CD8-positive, alpha-beta memory T cell (primary cell): ENCODE data around the gene PEAR1. TPM values are rescaled to one million over a fixed set of nuclear protein-coding genes. Genes with fewer than 3 reads are reported as not detected.

Experiments
- CTCF ChIA-PET: fragments of 350-600 bp; sonication (Branson Sonifier 250); formaldehyde crosslinking; loops from one replicate; lab custom pipeline; 2021; ENCODE audit warnings: antibody characterized with exemption; lab: Charles Lee
- POLR2A ChIA-PET: fragments of 350-600 bp; sonication (Branson Sonifier 250); formaldehyde crosslinking; loops from one replicate; lab custom pipeline; 2021; ENCODE audit warnings: antibody characterized with exemption; lab: Charles Lee
- DNase-seq, 5 donors: peaks; one replicate each; pipeline versions ENCODE4 v3.0.0 to v3.0.0-alpha.2; 2020 to 2022; ENCODE audit warnings: mixed read lengths in 1 of 5
- H3K27ac ChIP-seq: one replicate; pipeline ENCODE4 v1.7.0; 2013; ENCODE audit warnings: low read depth, mild to moderate bottlenecking, low read length, moderate library complexity
- H3K27me3 ChIP-seq: 2 replicates; pipeline ENCODE4 v1.7.0; 2013; ENCODE audit warnings: low read length, mild to moderate bottlenecking; ENCODE audit not compliant: insufficient read depth, poor library complexity, severe bottlenecking
- H3K36me3 ChIP-seq: 2 replicates; pipeline ENCODE4 v1.7.0; 2013; ENCODE audit warnings: mild to moderate bottlenecking, low read length, moderate library complexity; ENCODE audit not compliant: insufficient read depth
- H3K4me1 ChIP-seq: 2 replicates; pipeline ENCODE4 v1.7.0; 2013; ENCODE audit warnings: mild to moderate bottlenecking, low read length, moderate library complexity; ENCODE audit not compliant: insufficient read depth
- H3K4me3 ChIP-seq: 2 replicates; pipeline ENCODE4 v1.7.0; 2013; ENCODE audit warnings: mild to moderate bottlenecking, low read length
- H3K9me3 ChIP-seq: 2 replicates; pipeline ENCODE4 v1.7.0; 2013; ENCODE audit warnings: mild to moderate bottlenecking, low read length
- H3K27ac Mint-ChIP-seq, 8 donors: one replicate each; pipeline ENCODE4 v1.8.0; 2020 to 2021; ENCODE audit warnings: mixed read lengths in 8 of 8, mild to moderate bottlenecking in 6 of 8, inconsistent platforms in 3 of 8, moderate library complexity in 3 of 8
- H3K27me3 Mint-ChIP-seq, 2 donors: one replicate each; pipeline ENCODE4 v1.8.0; 2020 to 2021; ENCODE audit warnings: mixed read lengths in 2 of 2, mild to moderate bottlenecking in 1 of 2, moderate library complexity in 1 of 2
- H3K36me3 Mint-ChIP-seq, 3 donors: one replicate each; pipeline ENCODE4 v1.8.0; 2020 to 2021; ENCODE audit warnings: mixed read lengths in 3 of 3, inconsistent platforms in 1 of 3, mild to moderate bottlenecking in 1 of 3
- H3K4me1 Mint-ChIP-seq, 3 donors: one replicate each; pipeline ENCODE4 v1.8.0; 2020 to 2021; ENCODE audit warnings: mixed read lengths in 3 of 3, inconsistent platforms in 1 of 3, mild to moderate bottlenecking in 1 of 3
- H3K4me3 Mint-ChIP-seq, 7 donors: one replicate each; pipeline ENCODE4 v1.8.0; 2020 to 2021; ENCODE audit warnings: mixed read lengths in 7 of 7, mild to moderate bottlenecking in 6 of 7, moderate library complexity in 4 of 7, inconsistent platforms in 2 of 7
- H3K9me3 Mint-ChIP-seq, 5 donors: one replicate each; pipeline ENCODE4 v1.8.0; 2020 to 2022; ENCODE audit warnings: mixed read lengths in 5 of 5, mild to moderate bottlenecking in 3 of 5, moderate library complexity in 2 of 5, inconsistent platforms in 1 of 5
- polyA plus RNA-seq: library from polyadenylated mRNA; unstranded; fragments of 300-500 nt; fragmentation: Illumina TruSeq; gene quantifications from one replicate; pipeline ENCODE4 v1.2.3, GENCODE V29; 2021
- total RNA-seq, 2 experiments: library from RNA; stranded (reverse); gene quantifications; one replicate each; pipeline ENCODE4 v1.2.3, GENCODE V29; 2021

Gene PEAR1
- total and polyA plus RNA-seq, 3 experiments from 2014 or later: not detected

- no peak overlapping the region for H3K4me3 Mint-ChIP-seq
These were observed 8.2 kb upstream of the PEAR1 start for GRCh38 chr1:156885314-156885713.

GRCh38 chr1:156885880-156886355 is 7.6 kb upstream of the PEAR1 start:
- no peak for DNase-seq
- H3K36me3 ChIP-seq: no peaks in the 10 kb centered on the region
- H3K9me3 Mint-ChIP-seq: peaks cover 0 to 2% (median 0%) of the 10 kb centered on the region in 5 donors
- H3K27ac ChIP-seq: no peak overlapping the region
- H3K4me3 ChIP-seq: no peak overlapping the region
- no peak overlapping the region for H3K4me3 Mint-ChIP-seq
- ChIA-PET CTCF (interaction anchor here (1.5 kb wide), 1 partner anchor 25 kb away, joined by 6 read pairs; the partner anchor contains the start of gene NTRK1), POLR2A (interaction anchor here (0.5 kb wide), 1 partner anchor 390 kb away, joined by 3 read pairs; no protein-coding TSS in a partner anchor)
- H3K36me3 Mint-ChIP-seq: peaks cover 0 to 3% (median 0%) of the 10 kb centered on the region in 3 donors
- no peaks in the 10 kb centered on the region for H3K4me1 ChIP-seq
- peaks cover 0 to 5% (median 2%) of the 10 kb centered on the region in 3 donors for H3K4me1 Mint-ChIP-seq
- H3K27ac Mint-ChIP-seq: no peak overlapping the region
- peaks cover 22 to 63% of the 10 kb centered on the region in 2 donors for H3K27me3 Mint-ChIP-seq
- H3K9me3 ChIP-seq: no peaks in the 10 kb centered on the region
- H3K27me3 ChIP-seq: no peaks in the 10 kb centered on the region

More at GRCh38 chr1:156885314-156885713, 8.2 kb upstream of the PEAR1 start:
- Mint-ChIP-seq H3K27ac (no peak overlapping the region), H3K36me3 (peaks cover 0 to 3% (median 0%) of the 10 kb centered on the region in 3 donors), H3K9me3 (peaks cover 0 to 2% (median 0%) of the 10 kb centered on the region in 5 donors), H3K27me3 (peaks cover 20 to 63% of the 10 kb centered on the region in 2 donors), H3K4me1 (peaks cover 0 to 3% (median 2%) of the 10 kb centered on the region in 3 donors)
- Histone ChIP-seq H3K36me3 (no peaks in the 10 kb centered on the region), H3K4me1 (no peaks in the 10 kb centered on the region), H3K27ac (no peak overlapping the region), H3K27me3 (no peaks in the 10 kb centered on the region), H3K9me3 (no peaks in the 10 kb centered on the region), H3K4me3 (no peak overlapping the region)
- no peak for DNase-seq
- POLR2A ChIA-PET: interaction anchor here (0.5 kb wide), 1 partner anchor 390 kb away, joined by 3 read pairs; no protein-coding TSS in a partner anchor
- CTCF ChIA-PET: interaction anchor here (1.5 kb wide), 1 partner anchor 25 kb away, joined by 6 read pairs; the partner anchor contains the start of gene NTRK1

- ChIA-PET POLR2A (no interaction called here), CTCF (interaction anchor here (1.5 to 2.2 kb wide), 2 partner anchors 26 to 161 kb away, joined by 6 to 9 read pairs; partner anchors contain the start of gene NTRK1)
- no peak overlapping the region for H3K27ac ChIP-seq
- Mint-ChIP-seq H3K36me3 (peaks cover 0 to 3% (median 0%) of the 10 kb centered on the region in 3 donors), H3K9me3 (peaks cover 0 to 2% (median 0%) of the 10 kb centered on the region in 5 donors), H3K4me1 (peaks cover 2 to 8% (median 4%) of the 10 kb centered on the region in 3 donors), H3K27ac (no peak overlapping the region), H3K27me3 (peaks cover 23 to 67% of the 10 kb centered on the region in 2 donors), H3K4me3 (no peak overlapping the region)
- no peaks in the 10 kb centered on the region for H3K27me3 ChIP-seq
- no peak for DNase-seq
- H3K4me3 ChIP-seq: no peak overlapping the region
- H3K36me3 ChIP-seq: no peaks in the 10 kb centered on the region
- no peaks in the 10 kb centered on the region for H3K9me3 ChIP-seq
- H3K4me1 ChIP-seq: no peaks in the 10 kb centered on the region
These were observed 6.8 kb upstream of the PEAR1 start for GRCh38 chr1:156886583-156887281.

DNA sequence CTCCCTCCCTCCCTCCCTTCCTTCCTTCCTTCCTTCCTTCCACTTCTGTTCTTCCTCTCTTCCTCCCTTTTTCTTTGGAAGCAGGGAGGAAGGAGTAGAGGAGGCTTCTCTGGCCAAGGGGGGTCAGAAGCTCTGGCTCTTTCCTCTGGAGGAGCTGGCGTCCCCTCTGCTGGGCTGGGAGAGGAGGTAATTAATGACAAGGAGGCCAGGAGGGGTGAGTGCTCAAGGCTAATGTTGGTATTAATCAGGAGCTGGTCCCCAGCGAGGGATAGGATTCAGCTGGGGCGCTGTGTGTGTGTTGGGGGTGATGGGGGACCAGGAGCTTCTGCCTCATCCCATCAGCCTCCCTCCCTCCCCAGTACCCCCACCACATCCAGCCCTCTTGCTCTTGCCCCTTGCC is 6.2 kb upstream of the PEAR1 start:
- H3K9me3 ChIP-seq: no peaks in the 10 kb centered on the region
- no peak overlapping the region for H3K4me3 ChIP-seq
- H3K36me3 ChIP-seq: no peaks in the 10 kb centered on the region
- peaks cover 7 to 14% (median 8%) of the 10 kb centered on the region in 3 donors for H3K4me1 Mint-ChIP-seq
- H3K4me3 Mint-ChIP-seq: no peak overlapping the region
- no peak for DNase-seq
- ChIA-PET CTCF (interaction anchor here (0.8 to 2.2 kb wide), 2 partner anchors 49 to 162 kb away, joined by 5 to 9 read pairs; no protein-coding TSS in a partner anchor), POLR2A (no interaction called here)
- H3K27ac ChIP-seq: no peak overlapping the region
- peaks cover 27 to 66% of the 10 kb centered on the region in 2 donors for H3K27me3 Mint-ChIP-seq
- H3K27ac Mint-ChIP-seq: no peak overlapping the region
- H3K9me3 Mint-ChIP-seq: peaks cover 0 to 2% (median 0%) of the 10 kb centered on the region in 5 donors
- no peaks in the 10 kb centered on the region for H3K27me3 ChIP-seq
- H3K36me3 Mint-ChIP-seq: peaks cover 0 to 3% (median 0%) of the 10 kb centered on the region in 3 donors
- H3K4me1 ChIP-seq: peaks cover 5% of the 10 kb centered on the region

GRCh38 chr1:156887734-156888133 is 5.8 kb upstream of the PEAR1 start:
- POLR2A ChIA-PET: no interaction called here

DNA sequence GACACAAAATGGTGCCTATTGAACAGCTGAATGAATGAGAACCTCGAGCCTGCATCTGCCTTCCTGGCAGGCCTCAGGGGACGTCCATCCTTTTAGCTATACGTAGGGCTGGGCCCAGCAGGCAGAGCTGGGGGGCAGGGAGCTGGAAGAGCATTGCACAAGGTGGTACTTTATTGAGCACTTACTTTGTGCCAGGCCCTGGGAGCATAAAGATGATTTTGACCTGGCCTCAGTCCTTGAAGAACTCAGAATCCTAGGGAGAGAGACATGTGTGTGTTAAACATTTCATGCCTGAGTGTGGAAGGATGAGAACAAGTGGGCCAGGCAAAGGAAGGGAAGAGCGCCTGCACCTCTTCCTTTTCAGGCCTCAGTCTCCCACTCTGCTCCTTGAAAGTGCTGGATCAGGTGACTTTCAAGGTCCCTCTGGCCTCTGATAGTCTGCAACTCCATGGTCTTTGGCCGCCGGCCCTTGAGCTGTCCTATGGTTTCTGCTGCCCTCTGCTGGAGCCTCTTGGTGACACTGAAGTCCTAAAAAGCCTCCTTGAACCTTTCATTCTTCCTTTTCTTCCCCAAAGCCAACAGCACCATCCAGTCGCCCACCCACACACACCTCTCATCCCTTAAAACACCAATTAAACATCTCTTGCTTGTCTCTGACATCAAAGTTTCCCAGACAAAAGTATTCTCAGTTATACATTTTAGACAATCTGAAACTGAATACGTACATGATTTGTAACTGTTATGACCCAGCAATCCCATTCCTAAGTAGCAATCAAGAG is 3.5 kb upstream of the PEAR1 start:
- H3K36me3 ChIP-seq: no peaks in the 10 kb centered on the region
- peaks cover 40 to 66% of the 10 kb centered on the region in 2 donors for H3K27me3 Mint-ChIP-seq
- ChIA-PET POLR2A (no interaction called here), CTCF (interaction anchor here (0.8 to 4.9 kb wide), 20 partner anchors 9 to 200 kb away, joined by 3 to 32 read pairs (median 6); partner anchors contain the start of gene NTRK1)
- H3K27ac Mint-ChIP-seq: peak overlapping the region in 2 of 8 donors; percentile 2 to 36
- H3K4me3 Mint-ChIP-seq: peak overlapping the region in 3 of 7 donors; percentile 0 to 7 (median 3)
- peaks cover 16% of the 10 kb centered on the region for H3K4me1 ChIP-seq
- no peak overlapping the region for H3K4me3 ChIP-seq
- no peak overlapping the region for H3K27ac ChIP-seq
- no peaks in the 10 kb centered on the region for H3K9me3 ChIP-seq
- peaks cover 0 to 2% (median 0%) of the 10 kb centered on the region in 5 donors for H3K9me3 Mint-ChIP-seq
- peaks cover 0 to 3% (median 0%) of the 10 kb centered on the region in 3 donors for H3K36me3 Mint-ChIP-seq
- DNase-seq: peak in 4 of 5 donors; percentile 24 to 61 (median 42)
- peaks cover 15 to 20% (median 16%) of the 10 kb centered on the region in 3 donors for H3K4me1 Mint-ChIP-seq
- H3K27me3 ChIP-seq: peaks cover 3% of the 10 kb centered on the region

More at GRCh38 chr1:156887734-156888133, 5.8 kb upstream of the PEAR1 start:
- Mint-ChIP-seq H3K27me3 (peaks cover 28 to 62% of the 10 kb centered on the region in 2 donors), H3K27ac (no peak overlapping the region), H3K4me3 (no peak overlapping the region), H3K9me3 (peaks cover 0 to 2% (median 0%) of the 10 kb centered on the region in 5 donors), H3K36me3 (peaks cover 0 to 3% (median 0%) of the 10 kb centered on the region in 3 donors), H3K4me1 (peaks cover 9 to 16% (median 11%) of the 10 kb centered on the region in 3 donors)
- DNase-seq: no peak
- Histone ChIP-seq H3K27me3 (no peaks in the 10 kb centered on the region), H3K9me3 (no peaks in the 10 kb centered on the region), H3K36me3 (no peaks in the 10 kb centered on the region), H3K27ac (no peak overlapping the region), H3K4me1 (peaks cover 10% of the 10 kb centered on the region), H3K4me3 (no peak overlapping the region)
- CTCF ChIA-PET: interaction anchor here (0.8 to 2.2 kb wide), 2 partner anchors 49 to 162 kb away, joined by 5 to 9 read pairs; no protein-coding TSS in a partner anchor
